ENCODE measurements around the gene GALNS. TPM values are rescaled to one million over a fixed set of nuclear protein-coding genes. Genes with fewer than 3 reads are reported as not detected.

GALNS gene
- total and polyA plus RNA-seq, 2 of the 13 experiments (the other 11 are each of a cell fraction or from before 2014, with no cell fraction given), result 9.2 to 9.8 TPM

DNA sequence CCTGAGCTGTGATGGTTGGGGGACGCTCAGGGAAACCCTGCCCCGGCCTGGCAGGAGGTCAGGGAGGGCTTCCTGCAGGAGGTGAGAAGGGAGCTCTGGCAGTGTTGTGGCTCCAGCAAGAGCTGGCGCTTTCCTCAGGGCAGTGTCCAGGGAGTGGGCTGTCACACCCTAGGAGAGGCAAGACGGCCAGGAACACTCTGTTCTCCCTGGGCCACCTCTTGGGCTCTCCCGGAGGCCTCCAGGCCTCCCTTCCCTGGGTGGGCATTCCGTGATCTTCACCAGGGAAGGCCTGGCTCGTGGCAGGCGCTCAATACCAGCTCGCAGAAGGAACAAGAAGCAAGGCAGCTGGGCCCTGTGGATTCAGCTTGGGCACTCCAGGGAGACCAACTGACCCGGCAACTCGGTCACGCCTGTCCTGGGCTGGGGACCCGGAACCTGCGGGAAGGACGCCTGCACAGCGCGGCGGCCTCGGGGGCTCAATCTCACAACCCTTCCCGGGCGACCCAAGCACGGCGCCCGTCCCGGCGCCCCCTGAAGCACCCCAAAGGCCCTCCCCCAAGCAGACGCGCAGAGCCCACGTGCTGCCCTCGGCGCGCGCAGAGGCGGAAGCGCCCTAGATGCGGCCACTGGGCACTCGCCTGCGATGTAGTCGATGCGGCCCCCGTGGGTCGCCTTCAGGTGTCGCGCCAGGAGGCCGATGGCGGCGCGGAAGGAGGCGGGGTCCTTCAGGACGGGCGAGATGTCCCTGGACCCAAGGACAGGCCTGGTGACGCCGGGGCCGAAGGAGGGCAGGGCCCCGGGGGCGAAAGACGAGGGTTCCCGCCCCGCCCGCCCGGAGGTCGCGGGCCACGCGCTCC lies 45.6 kb downstream of the GALNS start (continued):
- TF ChIP-seq, protein P1, sequence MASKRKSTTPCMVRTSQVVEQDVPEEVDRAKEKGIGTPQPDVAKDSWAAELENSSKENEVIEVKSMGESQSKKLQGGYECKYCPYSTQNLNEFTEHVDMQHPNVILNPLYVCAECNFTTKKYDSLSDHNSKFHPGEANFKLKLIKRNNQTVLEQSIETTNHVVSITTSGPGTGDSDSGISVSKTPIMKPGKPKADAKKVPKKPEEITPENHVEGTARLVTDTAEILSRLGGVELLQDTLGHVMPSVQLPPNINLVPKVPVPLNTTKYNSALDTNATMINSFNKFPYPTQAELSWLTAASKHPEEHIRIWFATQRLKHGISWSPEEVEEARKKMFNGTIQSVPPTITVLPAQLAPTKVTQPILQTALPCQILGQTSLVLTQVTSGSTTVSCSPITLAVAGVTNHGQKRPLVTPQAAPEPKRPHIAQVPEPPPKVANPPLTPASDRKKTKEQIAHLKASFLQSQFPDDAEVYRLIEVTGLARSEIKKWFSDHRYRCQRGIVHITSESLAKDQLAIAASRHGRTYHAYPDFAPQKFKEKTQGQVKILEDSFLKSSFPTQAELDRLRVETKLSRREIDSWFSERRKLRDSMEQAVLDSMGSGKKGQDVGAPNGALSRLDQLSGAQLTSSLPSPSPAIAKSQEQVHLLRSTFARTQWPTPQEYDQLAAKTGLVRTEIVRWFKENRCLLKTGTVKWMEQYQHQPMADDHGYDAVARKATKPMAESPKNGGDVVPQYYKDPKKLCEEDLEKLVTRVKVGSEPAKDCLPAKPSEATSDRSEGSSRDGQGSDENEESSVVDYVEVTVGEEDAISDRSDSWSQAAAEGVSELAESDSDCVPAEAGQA (IDR thresholded peaks at IDR 0.05; ENCODE audit: low read depth), result no peak
- TF ChIP-seq, protein P1 (CRISPR knock-in tag; IDR thresholded peaks at IDR 0.05; ENCODE audit: borderline replicate concordance), result no peak
- no peak for TF ChIP-seq ZNF260 (CRISPR knock-in tag; IDR thresholded peaks at IDR 0.05; ENCODE audit: borderline replicate concordance, low read depth)
- TF ChIP-seq, protein P2, sequence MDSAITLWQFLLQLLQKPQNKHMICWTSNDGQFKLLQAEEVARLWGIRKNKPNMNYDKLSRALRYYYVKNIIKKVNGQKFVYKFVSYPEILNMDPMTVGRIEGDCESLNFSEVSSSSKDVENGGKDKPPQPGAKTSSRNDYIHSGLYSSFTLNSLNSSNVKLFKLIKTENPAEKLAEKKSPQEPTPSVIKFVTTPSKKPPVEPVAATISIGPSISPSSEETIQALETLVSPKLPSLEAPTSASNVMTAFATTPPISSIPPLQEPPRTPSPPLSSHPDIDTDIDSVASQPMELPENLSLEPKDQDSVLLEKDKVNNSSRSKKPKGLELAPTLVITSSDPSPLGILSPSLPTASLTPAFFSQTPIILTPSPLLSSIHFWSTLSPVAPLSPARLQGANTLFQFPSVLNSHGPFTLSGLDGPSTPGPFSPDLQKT (CRISPR knock-in tag; IDR thresholded peaks at IDR 0.05; ENCODE audit: borderline replicate concordance), result no peak
- no peak; the same call in 1 of the 2 replicates for TF ChIP-seq ZNF350 (CRISPR knock-in tag; IDR thresholded peaks at IDR 0.05; ENCODE audit: borderline replicate concordance, low read depth)
- no peak for TF ChIP-seq RAD21 (CRISPR knock-in tag; IDR thresholded peaks at IDR 0.05)
- TF ChIP-seq ZFP37 (CRISPR knock-in tag; IDR thresholded peaks at IDR 0.05; ENCODE audit: borderline replicate concordance), result 0 out of 2 replicates have a peak, but pooled peaks have one; percentile 63
- peak; percentile 75 for TF ChIP-seq HNRNPK (IDR thresholded peaks at IDR 0.05; ENCODE audit: low read depth, low read length, poor library complexity, severe bottlenecking)
- TF ChIP-seq ZNF816 (CRISPR knock-in tag; IDR thresholded peaks at IDR 0.05; ENCODE audit: borderline replicate concordance), result peak; percentile 98; the same call in 1 of the 2 replicates
- no peak for TF ChIP-seq POLR2AphosphoS2 (IDR thresholded peaks at IDR 0.05; ENCODE audit: low read depth, low read length)
- TF ChIP-seq, protein P3, sequence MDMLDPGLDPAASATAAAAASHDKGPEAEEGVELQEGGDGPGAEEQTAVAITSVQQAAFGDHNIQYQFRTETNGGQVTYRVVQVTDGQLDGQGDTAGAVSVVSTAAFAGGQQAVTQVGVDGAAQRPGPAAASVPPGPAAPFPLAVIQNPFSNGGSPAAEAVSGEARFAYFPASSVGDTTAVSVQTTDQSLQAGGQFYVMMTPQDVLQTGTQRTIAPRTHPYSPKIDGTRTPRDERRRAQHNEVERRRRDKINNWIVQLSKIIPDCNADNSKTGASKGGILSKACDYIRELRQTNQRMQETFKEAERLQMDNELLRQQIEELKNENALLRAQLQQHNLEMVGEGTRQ (IDR thresholded peaks at IDR 0.05; ENCODE audit: low read depth, low read length), result peak; percentile 74
- TF ChIP-seq, protein P3 (CRISPR knock-in tag; IDR thresholded peaks at IDR 0.05; ENCODE audit: borderline replicate concordance), result peak; percentile 90; the same call in 1 of the 2 replicates
- no peak for TF ChIP-seq SRSF9 (IDR thresholded peaks at IDR 0.05; ENCODE audit: borderline replicate concordance, insufficient read depth, low read depth, low read length, poor library complexity, severe bottlenecking)
- peak; percentile 36; the same call in 1 of the 2 replicates for TF ChIP-seq TBX2 (CRISPR knock-in tag; IDR thresholded peaks at IDR 0.05; ENCODE audit: borderline replicate concordance)
- no peak; the same call in 1 of the 2 replicates for TF ChIP-seq GZF1 (CRISPR knock-in tag; IDR thresholded peaks at IDR 0.05)
- TF ChIP-seq SOX5 (CRISPR knock-in tag; IDR thresholded peaks at IDR 0.05; ENCODE audit: borderline replicate concordance), result no peak; the same call in 1 of the 2 replicates
- TF ChIP-seq SMC3 (IDR thresholded peaks at IDR 0.05; ENCODE audit: low read length), result no peak
